GM21723 (cell line): ENCODE data around the gene RNF182.
"Not testable (repeated sequence)": the region's sequence is repeated elsewhere in the genome, so short reads cannot be mapped to it uniquely, and the experiment has no call there.

Experiments
- ATAC-seq: cut with Tn5 transposase; IDR thresholded peaks from one replicate; pipeline ENCODE4 v1.9.1; 2021; ENCODE audit warnings: mild to moderate bottlenecking, moderate library complexity; ENCODE audit not compliant: unreplicated experiment

Gene RNF182

GRCh38 chr6:13916230-13916944, 8.4 kb upstream of the RNF182 start:
- ATAC-seq: no peak

- ATAC-seq: no peak
These were observed 7.6 kb upstream of the RNF182 start for GRCh38 chr6:13917141-13917540.

- ATAC-seq: no peak
These were observed 6.0 kb upstream of the RNF182 start for GRCh38 chr6:13918686-13919250.

- no peak for ATAC-seq
These were observed 4.9 kb upstream of the RNF182 start for GRCh38 chr6:13919861-13920260.

- ATAC-seq: no peak
These were observed 4.2 kb upstream of the RNF182 start for GRCh38 chr6:13920552-13920951.

GRCh38 chr6:13922750-13923149, 2.0 kb upstream of the RNF182 start:
- ATAC-seq: no peak

- no peak for ATAC-seq
These were observed 1.1 kb upstream of the RNF182 start for GRCh38 chr6:13923527-13924145.

GRCh38 chr6:13924146-13924948, 405 bp upstream of the RNF182 start:
- ATAC-seq: no peak

- ATAC-seq: no peak
These were observed 1.6 kb downstream of the RNF182 start for GRCh38 chr6:13926378-13926777.

GRCh38 chr6:13927203-13927602, 2.5 kb downstream of the RNF182 start:
- no peak for ATAC-seq

- ATAC-seq: no peak
These were observed 4.4 kb downstream of the RNF182 start for GRCh38 chr6:13929196-13929595.

- ATAC-seq: no peak
These were observed 7.1 kb downstream of the RNF182 start for GRCh38 chr6:13931797-13932402.

GRCh38 chr6:13932785-13933184, 8.0 kb downstream of the RNF182 start:
- ATAC-seq: no peak

GRCh38 chr6:13934721-13935120, 10.0 kb downstream of the RNF182 start:
- ATAC-seq: no peak

GRCh38 chr6:13935190-13935880, 10.6 kb downstream of the RNF182 start:
- ATAC-seq: no peak

GRCh38 chr6:13935881-13936261, 11.1 kb downstream of the RNF182 start:
- not testable (repeated sequence) for ATAC-seq

- ATAC-seq: no peak
These were observed 17.1 kb downstream of the RNF182 start for GRCh38 chr6:13941902-13942301.

GRCh38 chr6:13943943-13944342, 19.2 kb downstream of the RNF182 start:
- no peak for ATAC-seq

GRCh38 chr6:13946506-13946905, 21.8 kb downstream of the RNF182 start:
- no peak for ATAC-seq

- no peak for ATAC-seq
These were observed 22.9 kb downstream of the RNF182 start for GRCh38 chr6:13947611-13948178.
